DMS53 treated with DMSO at 0.1 percent for 48 hours (cell line): ENCODE data around the gene ATP6V0D1.

Experiments
- DNase-seq: peaks from one replicate; lab custom pipeline; 2025; ENCODE audit not compliant: unreplicated experiment; lab: John Stamatoyannopoulos, UW

Gene ATP6V0D1

GRCh38 chr16:67409631-67410030, 71.3 kb downstream of the ATP6V0D1 start:
- no peak for DNase-seq

GRCh38 chr16:67407788-67408452, 73.0 kb downstream of the ATP6V0D1 start:
- no peak for DNase-seq

GRCh38 chr16:67407176-67407787, 73.7 kb downstream of the ATP6V0D1 start:
- DNase-seq: no peak

GRCh38 chr16:67406111-67406971, 74.6 kb downstream of the ATP6V0D1 start:
- no peak for DNase-seq

GRCh38 chr16:67405336-67405735, 75.6 kb downstream of the ATP6V0D1 start:
- no peak for DNase-seq

- DNase-seq: peak; percentile 75
These were observed 76.2 kb downstream of the ATP6V0D1 start for GRCh38 chr16:67404740-67405226.

DNA sequence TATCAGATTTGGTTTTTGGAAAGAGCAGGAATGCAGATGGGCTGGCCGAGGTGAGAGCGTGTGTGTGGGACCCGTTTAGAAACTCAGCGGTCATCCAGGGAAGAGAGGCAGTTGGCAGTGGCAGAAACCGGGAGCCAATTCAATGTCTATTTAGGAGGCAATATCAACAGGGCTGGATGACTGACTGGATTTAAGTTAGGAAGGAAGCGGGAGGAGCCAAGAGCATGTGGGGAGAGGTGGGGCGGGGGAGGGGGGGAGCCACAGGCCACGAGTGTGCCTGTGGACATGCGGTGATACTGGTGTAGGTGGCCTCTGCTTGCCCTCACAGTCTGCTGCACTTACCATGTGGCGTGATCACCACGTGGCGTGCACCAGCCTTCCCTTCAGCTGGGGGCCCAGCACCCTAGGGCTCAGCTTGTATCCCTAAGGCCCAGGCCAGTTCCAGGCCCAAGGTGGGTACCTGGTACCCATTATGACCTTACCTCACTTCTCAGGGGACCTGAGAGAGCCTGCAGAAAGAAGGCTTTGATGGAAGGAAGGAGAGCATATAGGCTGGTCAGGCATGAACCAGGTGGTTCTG, 76.9 kb downstream of the ATP6V0D1 start:
- no peak for DNase-seq

DNA sequence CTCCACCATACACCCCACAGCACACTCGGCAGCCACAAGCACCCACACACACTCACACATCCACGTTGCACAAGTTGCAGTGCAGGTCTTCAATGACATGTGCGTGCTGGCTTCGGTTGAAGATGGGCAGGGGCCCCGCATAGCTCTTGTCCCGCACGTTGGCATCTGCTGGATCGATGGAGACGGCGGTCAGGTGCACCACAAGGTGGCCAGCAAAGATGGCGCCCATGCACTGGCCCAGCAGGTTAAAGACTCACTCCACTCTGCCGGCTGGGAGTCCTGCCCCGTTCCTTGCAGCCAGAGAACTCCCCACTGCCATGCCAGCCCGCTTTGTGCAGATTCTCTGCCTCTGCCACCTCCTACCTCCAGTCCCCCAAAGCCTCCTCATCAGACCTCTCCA, 80.1 kb downstream of the ATP6V0D1 start:
- DNase-seq: no peak

- DNase-seq: peak; percentile 8
These were observed 80.9 kb downstream of the ATP6V0D1 start for GRCh38 chr16:67399749-67400704.

DNA sequence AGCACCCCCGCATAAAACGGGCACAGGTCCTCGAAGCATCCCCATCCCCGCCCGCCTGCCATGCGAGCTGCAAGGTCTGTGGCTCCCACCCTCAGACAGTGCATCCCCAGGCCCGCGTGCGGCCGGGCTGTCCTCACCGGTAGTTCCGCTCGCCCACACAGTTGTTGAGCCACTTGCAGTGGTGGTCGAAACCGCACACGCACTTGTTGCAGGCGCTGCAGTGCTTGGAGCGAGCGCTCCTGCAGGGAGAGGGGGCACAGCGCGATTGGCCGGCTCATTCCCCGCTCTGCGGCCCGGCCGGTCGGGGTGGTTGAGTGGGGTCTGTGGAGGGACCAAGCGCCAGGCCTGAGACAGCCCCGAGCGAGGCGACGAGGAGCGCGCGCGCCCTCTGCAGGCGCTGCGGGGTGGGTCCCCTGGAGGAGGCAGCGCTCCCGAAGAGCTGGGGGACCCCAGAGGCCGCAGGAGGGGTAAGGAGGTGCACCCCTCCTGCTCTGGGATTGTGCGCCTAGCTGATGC, 81.7 kb downstream of the ATP6V0D1 start:
- DNase-seq: no peak

GRCh38 chr16:67398546-67399217, 82.3 kb downstream of the ATP6V0D1 start:
- DNase-seq: no peak

- no peak for DNase-seq
These were observed 83.0 kb downstream of the ATP6V0D1 start for GRCh38 chr16:67397812-67398545.

GRCh38 chr16:67397036-67397801, 83.7 kb downstream of the ATP6V0D1 start:
- DNase-seq: no peak

- peak; percentile 58 for DNase-seq
These were observed 84.6 kb downstream of the ATP6V0D1 start for GRCh38 chr16:67396159-67397035.

DNA sequence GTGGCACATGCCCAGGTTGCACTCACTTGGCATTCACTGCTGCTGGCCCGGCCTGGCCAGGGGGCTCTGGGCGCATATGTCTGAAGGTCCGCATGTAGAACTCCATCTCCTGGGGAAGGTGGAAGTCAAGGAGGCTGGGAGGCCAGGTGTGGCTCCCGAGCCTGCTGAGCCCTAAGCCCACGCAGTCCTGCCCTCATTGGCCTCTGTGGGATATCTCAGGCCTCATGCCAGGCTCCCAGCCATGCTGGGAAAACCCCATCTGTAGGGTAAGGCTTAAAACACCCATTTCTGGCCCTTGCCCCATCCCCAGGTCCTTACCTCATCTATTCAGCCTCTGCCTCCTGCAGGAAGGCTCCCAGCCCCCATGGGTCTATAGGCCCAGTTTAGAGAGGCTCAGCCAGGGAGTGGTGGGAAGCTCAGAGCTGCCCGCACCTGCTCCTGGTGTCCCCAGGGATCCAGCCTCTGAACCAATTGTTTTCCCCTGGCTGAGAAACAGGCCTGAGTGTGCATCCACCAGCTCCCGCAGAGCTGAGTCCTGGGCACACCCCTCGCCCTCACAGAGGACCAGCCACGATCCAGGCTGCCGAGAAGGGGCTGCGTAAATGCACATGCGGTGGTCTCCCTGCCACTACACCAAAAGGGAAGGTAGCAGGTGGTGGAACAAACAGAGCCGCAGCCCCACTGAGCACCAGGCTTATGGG, 85.3 kb downstream of the ATP6V0D1 start:
- DNase-seq: peak; percentile 7

GRCh38 chr16:67395105-67395457, 85.9 kb downstream of the ATP6V0D1 start:
- no peak for DNase-seq
